Skin of body (tissue), 2 donors: ENCODE results near the gene LCN12. TPM values are rescaled to one million over a fixed set of nuclear protein-coding genes. Genes with fewer than 3 reads are reported as not detected.
A peak's percentile ranks its signal among the peaks of the same experiment; 100 is the strongest.
"Not testable (repeated sequence)": the region's sequence is repeated elsewhere in the genome, so short reads cannot be mapped to it uniquely, and the experiment has no call there.

ENCODE experiments used
- DNase-seq: peaks from one replicate; lab custom pipeline; 2025; lab: John Stamatoyannopoulos, UW
- total RNA-seq: library from RNA; depleted of rRNA; stranded (reverse); fragments of >200 nt; gene quantifications from one replicate; pipeline ENCODE4 v1.2.3, GENCODE V29; 2014

LCN12 gene
- total RNA-seq, 1 donor from 2014 or later, result not detected

- no peak for DNase-seq
Measured at GRCh38 chr9:136985853-136986252, 33.8 kb downstream of the LCN12 start.

GRCh38 chr9:136988872-136989271 is 36.8 kb downstream of the LCN12 start:
- no peak for DNase-seq

- no peak for DNase-seq
Measured at GRCh38 chr9:136990242-136990911, 38.3 kb downstream of the LCN12 start.

GRCh38 chr9:136991993-136992818 is 40.1 kb downstream of the LCN12 start, which contains the start of gene PAXX:
Gene PAXX, plus strand, starts transcription at chr9:136992422. Its CDS starts 22 bp downstream, at chr9:136992444.
- peak; percentile 74 for DNase-seq

GRCh38 chr9:136992819-136993369 is 40.8 kb downstream of the LCN12 start:
- DNase-seq, result no peak

GRCh38 chr9:136994180-136994887 is 42.3 kb downstream of the LCN12 start:
- no peak for DNase-seq

GRCh38 chr9:136994888-136995230 is 42.8 kb downstream of the LCN12 start:
- DNase-seq, result no peak

GRCh38 chr9:136995362-136995761 is 43.3 kb downstream of the LCN12 start:
- no peak for DNase-seq

GRCh38 chr9:136995772-136996311 is 43.8 kb downstream of the LCN12 start:
- no peak for DNase-seq

- no peak for DNase-seq
Measured at GRCh38 chr9:136996361-136997292, 44.6 kb downstream of the LCN12 start, which contains the start of gene CLIC3. Gene CLIC3, minus strand, starts transcription at chr9:136996568. Its CDS starts 25 bp downstream, at chr9:136996543.

GRCh38 chr9:136997371-136997770 is 45.3 kb downstream of the LCN12 start:
- no peak for DNase-seq

- no peak for DNase-seq
Measured at GRCh38 chr9:136997830-136998234, 45.8 kb downstream of the LCN12 start.

- no peak for DNase-seq
Measured at GRCh38 chr9:137000177-137000930, 48.3 kb downstream of the LCN12 start.

GRCh38 chr9:137001857-137002645 is 50.0 kb downstream of the LCN12 start:
- DNase-seq, result no peak

- no peak for DNase-seq
Measured at GRCh38 chr9:137002646-137003041, 50.6 kb downstream of the LCN12 start.

GRCh38 chr9:137004285-137004684 is 52.2 kb downstream of the LCN12 start:
- not testable (repeated sequence) for DNase-seq
